Colonic mucosa (tissue), 4 donors: ENCODE data around the gene MFSD2B. TPM values are rescaled to one million over a fixed set of nuclear protein-coding genes. Genes with fewer than 3 reads are reported as not detected.
"Not testable (repeated sequence)": the region's sequence is repeated elsewhere in the genome, so short reads cannot be mapped to it uniquely, and the experiment has no call there.

Source experiments
- DNase-seq: peaks from one replicate; pipeline ENCODE4 v3.0.0-alpha.2; 2020
- H3K27ac ChIP-seq: fragments of 200-600 bp; one replicate; pipeline ENCODE4 v1.8.0; 2021
- H3K27me3 ChIP-seq: fragments of 200-600 bp; one replicate; pipeline ENCODE4 v1.8.0; 2021
- H3K36me3 ChIP-seq: fragments of 200-600 bp; one replicate; pipeline ENCODE4 v1.8.0; 2021
- H3K4me1 ChIP-seq: fragments of 200-600 bp; one replicate; pipeline ENCODE4 v1.8.0; 2021; ENCODE audit warnings: mild to moderate bottlenecking
- H3K4me3 ChIP-seq: fragments of 200-600 bp; one replicate; pipeline ENCODE4 v1.8.0; 2021
- H3K9ac ChIP-seq, 2 donors: one replicate each; pipeline ENCODE4 v1.7.0; 2013; ENCODE audit warnings: control low read depth in 2 of 2, low read depth in 2 of 2, low read length in 2 of 2
- H3K9me3 ChIP-seq: fragments of 200-600 bp; one replicate; pipeline ENCODE4 v1.8.0; 2021
- intact Hi-C: fragments of 100-400 bp; cut with DNase I; formaldehyde crosslinking; loops from one replicate; pipeline ENCODE4 v1.14.1; 2022
- total RNA-seq, 2 donors: library from RNA; stranded (reverse); fragmentation: NEBNext Ultra II Directional in 1 of 2; extraction: Animal tissue kit (Norgen Biotek cat#: 25700) in 1 of 2; gene quantifications; one replicate each; pipeline ENCODE4 v1.2.1, GENCODE V29; 2021
- TF ChIP-seq, protein P1 (sequence below): fragments of 200-600 bp; IDR thresholded peaks from one replicate; pipeline ENCODE4 v1.8.0; 2022; ENCODE audit warnings: antibody characterized with exemption, mild to moderate bottlenecking
- donor health status: healthy.
- donor health status: DM: no; HTN: no; CAD: no.
- donor health status: DM: no; HTN: no; CAD: no.

The MFSD2B gene
- total RNA-seq, 2 donors from 2014 or later: 0.20 TPM; not detected in 1

GRCh38 chr2:24024996-24025663 lies 15.2 kb downstream of the MFSD2B start:
- H3K9ac ChIP-seq: no peak overlapping the region
- intact Hi-C loops: loop anchor here (5.0 kb wide), 1 partner anchor 137 kb away; no protein-coding TSS in a partner anchor
- no peaks in the 10 kb centered on the region for H3K27me3 ChIP-seq
- H3K27ac ChIP-seq: no peak overlapping the region
- H3K36me3 ChIP-seq: no peaks in the 10 kb centered on the region
- H3K9me3 ChIP-seq: no peaks in the 10 kb centered on the region
- H3K4me1 ChIP-seq: no peaks in the 10 kb centered on the region
- H3K4me3 ChIP-seq: no peak overlapping the region
- TF ChIP-seq, protein P1, sequence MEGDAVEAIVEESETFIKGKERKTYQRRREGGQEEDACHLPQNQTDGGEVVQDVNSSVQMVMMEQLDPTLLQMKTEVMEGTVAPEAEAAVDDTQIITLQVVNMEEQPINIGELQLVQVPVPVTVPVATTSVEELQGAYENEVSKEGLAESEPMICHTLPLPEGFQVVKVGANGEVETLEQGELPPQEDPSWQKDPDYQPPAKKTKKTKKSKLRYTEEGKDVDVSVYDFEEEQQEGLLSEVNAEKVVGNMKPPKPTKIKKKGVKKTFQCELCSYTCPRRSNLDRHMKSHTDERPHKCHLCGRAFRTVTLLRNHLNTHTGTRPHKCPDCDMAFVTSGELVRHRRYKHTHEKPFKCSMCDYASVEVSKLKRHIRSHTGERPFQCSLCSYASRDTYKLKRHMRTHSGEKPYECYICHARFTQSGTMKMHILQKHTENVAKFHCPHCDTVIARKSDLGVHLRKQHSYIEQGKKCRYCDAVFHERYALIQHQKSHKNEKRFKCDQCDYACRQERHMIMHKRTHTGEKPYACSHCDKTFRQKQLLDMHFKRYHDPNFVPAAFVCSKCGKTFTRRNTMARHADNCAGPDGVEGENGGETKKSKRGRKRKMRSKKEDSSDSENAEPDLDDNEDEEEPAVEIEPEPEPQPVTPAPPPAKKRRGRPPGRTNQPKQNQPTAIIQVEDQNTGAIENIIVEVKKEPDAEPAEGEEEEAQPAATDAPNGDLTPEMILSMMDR: no peak
- no peak for DNase-seq

DNA sequence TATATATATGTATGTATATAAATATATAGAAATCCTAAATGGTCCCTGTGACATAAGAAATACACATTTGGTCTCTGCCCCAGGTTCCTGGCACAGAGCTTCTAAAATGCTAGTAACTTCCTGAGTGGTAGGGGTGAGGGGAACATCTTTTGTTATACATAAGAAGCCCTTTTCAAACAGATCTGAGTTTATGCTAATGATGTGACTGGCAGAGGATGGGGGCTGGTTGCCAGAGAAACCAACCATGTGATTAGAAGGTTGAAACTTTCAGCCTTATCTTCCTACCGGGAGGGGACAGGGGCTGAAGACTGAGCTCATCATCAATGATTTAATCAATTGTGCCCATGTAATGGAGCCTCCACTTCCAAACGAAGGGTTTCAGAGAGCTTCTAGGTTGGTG lies 16.3 kb downstream of the MFSD2B start:
- Histone ChIP-seq H3K4me1 (no peaks in the 10 kb centered on the region), H3K9me3 (no peaks in the 10 kb centered on the region), H3K9ac (no peak overlapping the region), H3K4me3 (no peak overlapping the region), H3K36me3 (no peaks in the 10 kb centered on the region), H3K27ac (no peak overlapping the region), H3K27me3 (no peaks in the 10 kb centered on the region)
- TF ChIP-seq, protein P1: no peak
- intact Hi-C loops: no loop called here
- DNase-seq: no peak

DNA sequence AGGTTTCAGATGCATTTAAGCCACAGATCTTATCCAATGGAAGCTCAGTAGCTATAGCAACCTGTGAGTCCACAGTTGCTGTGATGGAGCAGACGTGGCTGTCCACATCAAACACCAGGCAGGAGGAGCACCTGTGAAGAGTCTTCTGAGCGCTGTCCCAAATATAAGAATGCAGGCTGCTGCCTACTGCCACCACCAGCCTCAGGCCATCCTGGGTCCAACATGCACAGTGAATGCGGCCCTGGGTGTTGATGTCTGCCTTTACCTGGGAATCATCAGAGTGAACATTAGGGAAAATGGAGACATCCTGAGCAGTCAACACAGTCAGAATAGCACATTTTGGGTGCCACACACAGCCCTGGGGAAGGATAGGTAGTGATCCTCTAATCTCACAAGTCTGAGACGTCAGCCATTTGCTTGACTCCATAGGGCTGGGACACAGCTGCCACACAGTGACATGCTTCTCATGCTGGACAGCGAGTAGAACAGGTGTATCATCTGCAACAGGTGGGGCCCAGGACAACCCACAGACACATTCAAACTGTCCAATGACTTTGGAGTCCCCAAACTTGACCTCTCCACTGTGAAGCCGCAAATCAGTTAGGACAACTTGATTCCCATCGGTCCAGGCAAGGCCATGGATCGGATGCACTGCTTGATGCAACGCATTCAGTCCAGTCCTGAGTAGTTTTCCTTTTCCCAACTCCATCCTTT lies 29.1 kb downstream of the MFSD2B start:
- Histone ChIP-seq H3K4me3 (no peak overlapping the region), H3K4me1 (no peaks in the 10 kb centered on the region), H3K36me3 (no peaks in the 10 kb centered on the region), H3K27ac (no peak overlapping the region), H3K9me3 (no peaks in the 10 kb centered on the region), H3K27me3 (no peaks in the 10 kb centered on the region), H3K9ac (no peak overlapping the region)
- TF ChIP-seq, protein P1: no peak
- no peak for DNase-seq
- intact Hi-C loops: no loop called here

GRCh38 chr2:24040511-24040910 lies 30.6 kb downstream of the MFSD2B start:
- H3K9ac ChIP-seq: no peak overlapping the region
- H3K4me1 ChIP-seq: no peaks in the 10 kb centered on the region
- H3K36me3 ChIP-seq: no peaks in the 10 kb centered on the region
- H3K9me3 ChIP-seq: no peaks in the 10 kb centered on the region
- no peak overlapping the region for H3K27ac ChIP-seq
- no peak for DNase-seq
- H3K4me3 ChIP-seq: no peak overlapping the region
- H3K27me3 ChIP-seq: no peaks in the 10 kb centered on the region
- intact Hi-C loops: no loop called here
- TF ChIP-seq, protein P1: no peak

- intact Hi-C loops: not testable (repeated sequence)
Measured at GRCh38 chr2:24043133-24043532, 33.2 kb downstream of the MFSD2B start.

More at GRCh38 chr2:24043133-24043532, 33.2 kb downstream of the MFSD2B start:
- not testable (repeated sequence) for H3K36me3 ChIP-seq, H3K9me3 ChIP-seq, H3K4me3 ChIP-seq, H3K9ac ChIP-seq, DNase-seq, H3K27ac ChIP-seq, H3K27me3 ChIP-seq
- H3K4me1 ChIP-seq: peaks cover 11% of the 10 kb centered on the region
